T-helper 1 cell treated with Interleukin-12 subunit alpha and Interleukin-12 subunit beta and Interleukin-4 antibody, amounts not matched to agents 30 ng/mL and 1 ng/mL, for 36 hours (primary cell): ENCODE results near the gene AP2A2. TPM values are rescaled to one million over a fixed set of nuclear protein-coding genes. Genes with fewer than 3 reads are reported as not detected.

Experiments
- intact Hi-C: fragments of 100-400 bp; cut with micrococcal nuclease; formaldehyde crosslinking; loops from one replicate; pipeline ENCODE4 v1.15.1; 2024
- total RNA-seq: library from RNA; stranded (reverse); gene quantifications from 2 replicates; pipeline ENCODE4 v1.2.3, GENCODE V29; 2022

Gene AP2A2
- total RNA-seq, 1 donor from 2014 or later: 69.7 TPM

DNA sequence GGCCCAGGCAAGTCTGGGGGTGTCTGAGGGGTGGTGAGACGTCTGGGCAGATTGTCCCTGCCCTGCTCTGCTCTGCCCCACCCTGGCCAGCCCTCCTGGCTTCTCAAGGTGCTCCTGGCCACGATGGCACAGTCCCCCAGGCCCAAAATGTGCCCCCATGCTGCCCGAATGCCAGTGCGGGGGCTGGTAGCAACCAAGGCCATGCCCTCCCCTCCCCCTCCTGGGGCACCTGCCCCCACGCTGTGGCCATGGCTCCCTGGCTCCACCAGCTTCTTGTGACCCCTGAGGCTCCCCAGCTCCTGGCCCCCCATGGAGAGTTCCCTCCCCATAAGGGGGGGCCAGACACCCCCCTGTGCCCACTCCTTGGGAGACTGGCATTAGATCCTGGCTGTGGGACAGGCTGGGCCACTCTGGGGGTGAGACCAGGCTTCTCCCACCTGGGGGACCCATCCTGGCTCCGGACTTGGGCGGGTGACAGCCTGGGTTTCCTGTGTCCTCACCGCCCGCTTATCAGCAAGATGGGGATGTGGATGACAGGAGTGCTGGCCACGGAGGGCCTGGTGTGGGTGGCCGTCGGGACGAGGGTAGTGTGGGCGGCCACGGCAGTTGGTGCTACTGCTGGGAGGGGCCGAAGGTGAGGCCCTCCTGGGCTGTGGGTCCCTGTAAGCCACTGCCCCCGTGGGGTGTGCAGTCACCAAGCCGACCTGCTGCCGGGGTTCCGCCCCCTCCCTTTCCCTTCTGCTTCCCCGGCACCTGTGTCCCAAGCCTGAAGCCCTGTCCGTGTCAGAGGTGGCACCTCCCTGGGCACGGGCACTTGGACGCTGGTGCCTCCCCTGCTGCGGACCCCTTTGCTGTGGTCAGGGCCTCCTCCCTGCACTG lies 126.7 kb downstream of the AP2A2 start:
- intact Hi-C loops: no loop called here

DNA sequence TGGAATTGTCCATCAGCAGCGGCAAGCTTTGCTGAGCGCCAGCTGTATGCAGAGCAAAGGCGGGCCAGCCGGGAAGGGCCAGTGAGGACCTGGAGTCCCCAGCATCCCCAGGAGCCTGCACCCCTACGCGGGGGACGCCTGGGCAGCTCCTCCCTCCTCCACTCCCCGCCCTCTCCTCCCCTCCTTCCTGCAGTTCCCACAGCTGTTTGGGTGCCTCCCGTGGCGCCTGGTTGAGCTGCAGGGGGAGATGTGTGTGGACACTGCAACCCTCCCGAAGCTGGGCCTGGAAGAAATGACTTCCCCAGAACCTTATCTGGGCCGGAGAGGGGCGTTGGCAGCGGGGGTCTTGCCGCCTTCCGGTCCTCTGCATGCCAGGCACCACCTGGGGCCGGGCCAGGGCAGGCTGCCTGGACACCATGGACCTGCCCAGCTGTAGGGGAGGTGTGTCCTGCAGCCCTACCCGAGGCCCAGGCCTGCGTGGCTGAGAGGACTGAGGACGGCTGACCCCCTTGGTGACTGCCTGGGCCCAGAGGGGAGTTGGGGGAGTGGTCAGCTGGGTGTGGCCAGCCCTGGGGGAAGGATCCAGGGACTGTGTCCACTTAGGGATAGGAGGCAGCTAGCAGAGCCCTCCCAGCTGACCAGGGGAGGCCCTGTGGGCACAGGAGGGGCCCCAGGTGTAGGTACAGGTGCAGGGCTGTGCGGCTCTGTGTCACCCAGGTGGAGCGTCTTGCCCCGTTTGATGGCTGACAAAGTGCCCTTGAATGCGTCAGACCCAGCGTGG lies 127.6 kb downstream of the AP2A2 start:
- intact Hi-C loops: no loop called here

DNA sequence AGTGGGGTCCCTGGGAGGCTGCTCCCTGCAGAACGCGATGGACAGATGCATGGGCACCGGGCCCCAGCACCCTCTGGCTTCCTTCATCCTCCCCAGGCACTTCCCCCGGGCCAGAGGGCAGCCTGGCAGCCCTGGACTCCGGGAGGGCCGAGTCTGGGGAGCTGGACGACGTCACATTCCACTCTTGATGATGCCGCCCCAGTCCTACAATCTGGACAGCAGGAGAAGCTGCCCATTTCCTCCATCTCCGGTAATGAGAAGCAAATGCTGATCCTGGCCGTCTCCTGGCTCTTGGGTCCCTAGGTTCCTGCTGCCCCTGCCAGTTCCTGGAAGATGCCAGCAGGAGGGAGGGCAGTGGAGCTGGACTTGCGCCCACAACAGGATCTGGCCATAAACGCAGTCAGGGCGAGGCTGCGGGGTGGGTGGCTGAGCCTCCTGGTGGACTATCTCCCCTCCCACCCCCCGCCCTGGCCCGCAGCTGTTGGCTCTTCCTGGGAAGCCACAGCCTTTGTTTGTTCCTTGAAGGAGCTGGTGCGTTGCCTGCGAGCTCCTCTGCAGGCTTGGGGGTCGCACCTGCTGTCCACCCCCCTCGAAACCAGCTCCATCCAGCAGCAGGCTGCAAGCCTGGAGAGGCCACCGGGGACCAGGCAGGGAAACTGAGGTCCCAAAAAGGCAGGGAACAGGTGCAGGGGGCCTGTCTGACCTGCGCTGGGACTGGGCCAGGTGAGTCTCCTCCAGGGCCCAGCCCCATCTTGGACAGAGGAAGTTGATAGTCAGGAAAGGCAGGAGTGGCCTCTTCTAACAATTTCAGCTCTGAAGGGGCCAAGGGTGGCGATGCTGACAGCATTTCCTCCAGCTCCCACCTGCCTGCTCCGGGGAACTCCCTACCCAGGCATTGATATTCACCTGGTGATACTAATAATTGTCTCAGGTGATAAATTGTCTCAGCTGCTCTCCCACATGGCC lies 128.8 kb downstream of the AP2A2 start:
- intact Hi-C loops: no loop called here

DNA sequence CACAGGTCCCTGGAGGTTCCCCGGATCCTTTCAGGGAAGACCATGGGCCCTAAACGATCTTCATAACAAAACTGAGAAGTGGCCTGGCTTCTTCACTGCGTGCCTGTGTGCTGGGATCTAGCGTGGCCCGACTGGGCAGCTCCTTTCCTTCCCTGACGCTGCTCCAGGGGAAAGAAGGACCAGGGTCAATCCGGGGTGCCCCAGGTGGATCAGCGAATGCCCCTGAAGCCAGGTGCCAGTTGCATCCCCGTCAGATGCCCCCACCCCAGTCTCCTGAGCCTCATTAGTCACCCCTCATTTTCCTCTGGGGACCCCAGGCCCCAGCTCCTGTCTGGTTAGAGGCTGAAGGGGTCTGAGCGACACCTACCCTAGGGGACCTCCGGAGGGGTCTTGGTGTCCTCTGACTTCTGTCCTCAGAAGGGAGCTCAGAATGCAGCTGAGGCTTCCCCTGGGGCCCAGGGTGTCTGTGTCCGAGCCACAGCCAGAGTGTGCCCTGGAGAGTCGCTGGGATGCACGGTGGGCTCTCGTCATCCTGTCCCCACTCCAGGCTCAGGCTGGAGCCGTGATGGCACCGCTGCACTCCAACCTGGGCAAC lies 129.5 kb downstream of the AP2A2 start:
- intact Hi-C loops: no loop called here

DNA sequence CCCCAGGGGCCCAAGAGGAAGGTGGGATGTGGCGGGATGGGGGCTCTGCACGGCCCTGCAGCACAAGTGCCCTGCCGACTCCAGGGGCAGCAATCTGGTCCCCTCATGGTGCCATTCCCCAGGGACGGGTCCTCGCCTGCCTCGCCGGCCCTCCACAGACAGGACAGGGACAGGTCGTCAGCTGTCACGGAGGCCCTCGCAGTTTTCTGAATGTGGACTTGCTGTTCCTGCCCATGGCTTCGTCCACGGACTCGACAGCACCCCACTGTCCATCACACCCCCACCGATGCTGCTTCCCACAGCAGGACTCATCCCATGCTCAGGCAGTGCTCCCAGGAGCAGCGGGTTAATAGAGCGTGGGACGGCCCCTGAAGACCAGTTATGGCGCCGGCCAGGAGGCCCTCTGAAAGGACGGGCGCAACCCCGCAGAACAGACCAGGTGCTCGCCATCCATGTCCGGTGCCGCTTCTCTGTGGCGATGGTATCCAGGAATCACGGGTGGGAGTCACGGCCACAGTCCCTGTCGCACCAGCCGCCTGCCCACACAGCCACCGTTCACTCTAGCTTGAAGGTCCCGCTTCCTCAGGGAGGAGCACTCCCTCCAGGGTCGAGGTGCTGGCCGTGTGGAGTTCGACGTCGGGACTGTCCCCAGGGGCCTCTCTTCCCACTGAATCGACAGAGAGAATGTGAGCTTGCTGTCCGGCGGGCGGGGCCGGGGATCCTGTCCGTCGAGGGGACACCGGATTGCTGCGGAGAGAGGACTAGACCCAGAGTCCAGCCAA lies 130.5 kb downstream of the AP2A2 start:
- intact Hi-C loops: no loop called here

DNA sequence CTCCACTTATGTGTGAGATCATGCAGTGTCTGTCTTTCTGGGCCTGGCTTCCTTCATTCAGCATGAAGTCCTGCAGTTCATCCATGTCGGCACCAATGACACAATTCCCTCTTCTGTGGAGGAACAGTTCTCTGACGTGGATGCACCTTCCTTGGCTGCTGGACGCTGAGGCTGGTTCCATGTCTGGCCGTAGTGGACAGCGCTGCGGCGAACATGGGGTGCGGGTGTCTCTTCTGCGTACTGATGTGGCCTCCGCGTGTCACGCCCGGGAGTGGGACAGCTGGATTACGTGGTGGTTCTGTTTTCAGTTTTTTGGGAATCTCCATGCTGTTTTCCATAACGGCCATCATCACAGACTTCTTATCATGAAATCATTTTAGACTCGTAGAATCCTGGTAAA lies 132.1 kb downstream of the AP2A2 start:
- intact Hi-C loops: no loop called here

DNA sequence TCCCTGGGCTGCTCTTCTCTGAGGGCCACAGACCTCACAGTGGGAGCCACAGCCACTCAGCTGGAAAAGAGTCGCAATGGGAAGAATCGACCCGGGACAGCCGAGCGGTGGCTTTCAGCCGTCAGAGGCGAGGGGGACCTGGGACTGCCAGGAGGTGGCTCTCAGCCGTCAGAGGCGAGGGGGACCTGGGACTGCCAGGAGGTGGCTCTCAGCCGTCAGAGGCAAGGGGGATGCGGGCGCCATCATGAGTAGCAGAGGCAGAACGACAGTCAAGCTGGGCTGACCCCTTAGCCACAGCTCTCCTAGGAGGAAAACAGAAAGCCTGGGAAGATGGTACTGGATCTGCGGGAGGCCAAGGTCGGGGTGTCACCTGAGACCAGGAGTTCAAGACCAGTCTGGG lies 134.1 kb downstream of the AP2A2 start:
- intact Hi-C loops: no loop called here

DNA sequence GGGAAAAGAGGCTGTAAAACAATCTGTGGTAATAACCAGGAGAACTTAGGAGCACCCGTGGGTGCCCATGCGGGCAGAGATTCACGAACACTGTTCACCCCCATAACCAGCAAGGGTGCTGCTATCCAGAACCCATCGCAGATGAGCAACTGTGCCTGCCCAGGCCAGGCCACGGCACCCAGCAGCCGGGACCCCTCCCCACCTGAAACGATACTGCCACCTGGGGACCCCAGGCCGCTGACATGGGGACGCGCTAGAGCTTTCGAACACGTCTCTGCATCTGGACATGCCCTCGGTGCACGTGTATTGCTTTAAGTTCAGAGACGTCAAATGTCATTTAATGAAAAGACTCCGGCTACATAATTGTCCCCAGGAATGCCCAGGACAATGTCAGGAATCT lies 134.7 kb downstream of the AP2A2 start:
- intact Hi-C loops: no loop called here

DNA sequence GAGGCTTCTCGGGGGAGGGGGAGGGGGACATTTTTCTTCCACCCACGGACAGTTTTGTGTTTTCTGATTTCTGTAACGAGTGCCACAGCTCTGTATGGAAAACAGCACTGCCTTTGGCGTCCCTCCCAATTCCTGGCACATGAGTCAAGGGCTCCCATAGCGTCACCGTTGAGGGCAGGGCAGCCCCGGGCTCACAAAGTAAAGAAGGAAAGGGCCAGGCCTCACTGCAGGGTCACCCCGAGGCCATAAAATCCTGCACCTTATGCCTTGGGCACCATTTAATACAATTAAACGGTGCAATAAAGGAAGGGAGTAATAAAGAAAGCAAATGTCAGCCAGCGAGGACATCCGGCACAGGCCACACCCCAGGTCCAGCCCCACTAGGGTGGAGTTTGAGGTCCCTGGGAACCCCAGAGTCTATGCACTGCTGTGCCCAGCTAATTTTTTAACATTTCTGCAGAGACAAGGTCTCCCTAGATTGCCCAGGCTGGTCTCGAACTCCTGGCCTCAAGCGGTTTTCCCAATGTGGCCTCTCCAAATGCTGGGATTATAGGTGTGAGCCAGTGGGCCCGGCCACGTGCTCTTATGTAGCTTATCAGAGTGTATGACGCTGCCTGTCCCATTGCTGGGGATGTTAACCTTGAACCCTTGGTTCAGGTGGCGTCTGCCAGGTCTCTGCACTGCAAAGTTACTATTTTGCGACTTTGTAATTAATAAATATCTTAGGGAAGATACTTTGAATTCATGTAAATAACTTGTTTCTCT lies 135.4 kb downstream of the AP2A2 start:
- intact Hi-C loops: no loop called here

Other genes with a start within 250 kb of the AP2A2 start
- gene DEAF1, start 230.6 kb upstream of the AP2A2 start, total RNA-seq: 46.7 and 51.9 TPM in 2 replicates
- gene TMEM80, start 230.1 kb upstream of the AP2A2 start, total RNA-seq: 27.1 and 27.8 TPM in 2 replicates
- gene EPS8L2, start 219.6 kb upstream of the AP2A2 start, total RNA-seq: 11.9 and 12.9 TPM in 2 replicates
- 259 and 274 TPM in 2 replicates for gene TALDO1, start 178.4 kb upstream of the AP2A2 start, total RNA-seq
- 51.3 and 59.0 TPM in 2 replicates for gene GATD1, start 148.4 kb upstream of the AP2A2 start, total RNA-seq
- 4.0 and 4.1 TPM in 2 replicates for gene CEND1, start 135.8 kb upstream of the AP2A2 start, total RNA-seq
- 60.2 and 65.2 TPM in 2 replicates for gene SLC25A22, start 127.6 kb upstream of the AP2A2 start, total RNA-seq
- 29.1 TPM in 2 replicates for gene PIDD1, start 120.6 kb upstream of the AP2A2 start, total RNA-seq
- 1,883 and 1,900 TPM in 2 replicates for gene RPLP2, start 115.9 kb upstream of the AP2A2 start, total RNA-seq
- gene PNPLA2, start 107.0 kb upstream of the AP2A2 start, total RNA-seq: 57.2 and 58.7 TPM in 2 replicates
- 1.3 and 1.9 TPM in 2 replicates for gene CRACR2B, start 98.0 kb upstream of the AP2A2 start, total RNA-seq
- 24.6 and 24.7 TPM in 2 replicates for gene CD151, start 92.9 kb upstream of the AP2A2 start, total RNA-seq
- gene POLR2L, start 83.3 kb upstream of the AP2A2 start, total RNA-seq: 99.9 and 111 TPM in 2 replicates
- 10.8 and 11.2 TPM in 2 replicates for gene TSPAN4, start 83.0 kb upstream of the AP2A2 start, total RNA-seq
- gene CHID1, start 15.1 kb upstream of the AP2A2 start, total RNA-seq: 53.4 and 54.7 TPM in 2 replicates
- gene MUC6, start 110.8 kb downstream of the AP2A2 start, total RNA-seq: not detected in 2 replicates
- not detected in 2 replicates for gene MUC2, start 149.0 kb downstream of the AP2A2 start, total RNA-seq
- not detected in 2 replicates for gene MUC5AC, start 232.1 kb downstream of the AP2A2 start, total RNA-seq